BLaER1 (cell line): Measurements from ENCODE around the gene OR5C1.
"Not testable (repeated sequence)": the region's sequence is repeated elsewhere in the genome, so short reads cannot be mapped to it uniquely, and the experiment has no call there.

Source experiments
- H3K27ac ChIP-seq: shearing (Covaris generic); formaldehyde crosslinking; 2 replicates; pipeline ENCODE4 v1.8.1; 2022
- H3K27me3 ChIP-seq: shearing (Covaris generic); formaldehyde crosslinking; 2 replicates; pipeline ENCODE4 v1.8.1; 2022
- H3K36me3 ChIP-seq: shearing (Covaris generic); formaldehyde crosslinking; 2 replicates; pipeline ENCODE4 v1.8.1; 2022
- H3K4me1 ChIP-seq: shearing (Covaris generic); formaldehyde crosslinking; 2 replicates; pipeline ENCODE4 v1.8.1; 2022
- H3K4me2 ChIP-seq: shearing (Covaris generic); formaldehyde crosslinking; 2 replicates; pipeline ENCODE4 v1.8.1; 2022
- H3K4me3 ChIP-seq: shearing (Covaris generic); formaldehyde crosslinking; 2 replicates; pipeline ENCODE4 v1.8.1; 2022
- H3K9ac ChIP-seq: shearing (Covaris generic); formaldehyde crosslinking; 2 replicates; pipeline ENCODE4 v1.8.1; 2022
- H3K9me3 ChIP-seq: shearing (Covaris generic); formaldehyde crosslinking; 2 replicates; pipeline ENCODE4 v1.8.1; 2022
- H4K20me1 ChIP-seq: shearing (Covaris generic); formaldehyde crosslinking; 2 replicates; pipeline ENCODE4 v1.8.1; 2022
- Cebpa-rat ChIP-seq: shearing (Covaris generic); IDR thresholded peaks from 2 replicates; pipeline ENCODE4 v1.8.1; 2022

Gene OR5C1

DNA sequence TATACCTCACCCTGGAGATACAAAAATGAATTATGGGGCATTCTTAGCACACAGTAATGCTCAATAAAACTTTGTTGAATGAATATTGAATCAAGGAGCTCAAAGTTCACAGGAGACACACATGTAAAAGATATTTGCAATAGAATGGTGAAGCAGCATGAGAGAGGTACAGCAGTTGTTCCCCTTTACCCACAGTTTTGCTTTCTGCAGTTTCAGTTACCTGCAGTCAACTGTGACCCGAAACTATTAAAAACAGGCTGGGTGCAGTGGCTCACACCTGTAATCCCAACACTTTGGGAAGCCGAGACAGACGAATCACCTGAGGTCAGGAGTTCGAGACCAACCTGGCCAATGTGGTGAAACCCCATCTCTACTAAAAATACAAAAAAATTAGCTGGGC is 2.4 kb upstream of the OR5C1 start:
- no peak overlapping the region for H3K9ac ChIP-seq
- no peak overlapping the region for H3K4me2 ChIP-seq
- no peaks in the 10 kb centered on the region for H4K20me1 ChIP-seq
- H3K9me3 ChIP-seq = no peaks in the 10 kb centered on the region
- H3K4me1 ChIP-seq = no peaks in the 10 kb centered on the region
- no peaks in the 10 kb centered on the region for H3K27me3 ChIP-seq
- H3K4me3 ChIP-seq = no peak overlapping the region
- no peak for TF ChIP-seq Cebpa-rat
- no peak overlapping the region for H3K27ac ChIP-seq
- H3K36me3 ChIP-seq = no peaks in the 10 kb centered on the region

DNA sequence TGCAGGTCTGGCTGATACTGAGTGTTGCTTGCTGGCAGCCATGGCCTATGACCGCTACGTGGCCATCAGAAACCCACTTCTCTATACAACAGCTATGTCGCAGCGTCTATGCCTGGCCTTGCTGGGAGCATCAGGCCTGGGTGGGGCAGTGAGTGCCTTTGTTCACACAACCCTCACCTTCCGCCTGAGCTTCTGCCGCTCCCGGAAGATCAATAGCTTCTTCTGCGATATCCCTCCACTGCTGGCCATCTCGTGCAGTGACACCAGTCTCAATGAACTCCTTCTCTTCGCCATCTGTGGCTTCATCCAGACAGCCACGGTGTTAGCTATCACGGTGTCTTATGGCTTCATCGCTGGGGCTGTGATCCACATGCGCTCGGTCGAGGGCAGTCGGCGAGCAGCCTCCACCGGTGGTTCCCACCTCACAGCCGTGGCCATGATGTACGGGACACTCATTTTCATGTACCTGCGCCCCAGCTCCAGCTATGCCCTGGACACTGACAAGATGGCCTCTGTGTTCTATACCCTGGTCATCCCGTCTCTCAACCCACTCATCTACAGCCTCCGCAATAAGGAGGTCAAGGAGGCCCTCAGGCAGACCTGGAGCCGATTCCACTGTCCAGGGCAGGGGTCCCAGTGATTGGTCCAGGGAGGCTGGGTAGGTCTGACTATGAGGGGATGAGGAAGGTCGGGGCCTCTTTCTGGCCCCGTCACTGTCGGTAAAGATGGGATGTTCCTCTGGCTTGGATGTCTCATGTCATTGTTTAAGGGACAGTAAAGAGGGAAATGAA is 718 bp downstream of the OR5C1 start:
- H3K4me3 ChIP-seq = no peak overlapping the region
- H3K27ac ChIP-seq = no peak overlapping the region
- H3K36me3 ChIP-seq = no peaks in the 10 kb centered on the region
- H3K9ac ChIP-seq = no peak overlapping the region
- no peaks in the 10 kb centered on the region for H4K20me1 ChIP-seq
- H3K27me3 ChIP-seq = no peaks in the 10 kb centered on the region
- H3K4me2 ChIP-seq = no peak overlapping the region
- H3K4me1 ChIP-seq = no peaks in the 10 kb centered on the region
- H3K9me3 ChIP-seq = no peaks in the 10 kb centered on the region
- TF ChIP-seq Cebpa-rat = no peak

DNA sequence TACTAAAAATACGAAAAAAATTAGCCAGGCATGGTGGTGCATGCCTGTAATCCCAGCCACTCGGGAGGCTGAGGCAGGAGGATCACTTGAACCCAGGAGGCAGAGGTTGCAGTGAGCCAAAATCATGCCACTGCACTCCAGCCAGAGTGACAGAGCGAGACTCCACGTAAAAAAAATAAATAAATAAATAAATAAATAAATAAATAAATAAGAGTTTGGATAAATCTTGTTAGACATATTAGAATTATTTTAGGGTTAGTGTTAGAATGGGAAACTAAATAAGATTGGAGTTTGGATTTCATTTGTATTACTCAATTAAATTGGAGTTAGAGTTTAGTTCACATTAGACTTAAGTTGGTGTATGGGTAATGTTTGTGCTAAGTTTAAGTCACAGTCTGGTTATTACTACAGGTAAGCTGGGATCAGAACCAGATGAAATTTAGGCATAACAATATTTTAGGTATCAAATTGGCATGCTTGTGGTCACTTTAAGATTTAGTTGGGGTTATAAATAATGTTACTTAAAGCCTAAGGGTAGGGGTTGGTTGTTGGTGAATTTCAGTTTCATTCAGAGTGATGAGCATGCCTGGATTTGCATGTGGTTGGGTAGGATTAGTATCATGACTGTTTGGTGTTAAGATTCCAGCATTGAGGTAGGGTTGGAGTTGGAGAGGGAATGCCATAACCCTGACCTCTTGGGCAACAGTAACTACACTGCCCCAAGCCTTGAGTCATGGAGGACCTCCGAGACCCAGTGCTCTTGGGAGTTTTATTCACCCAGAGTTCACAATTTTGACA is 3.3 kb downstream of the OR5C1 start:
- Histone ChIP-seq H3K4me3 (no peak overlapping the region), H3K9me3 (no peaks in the 10 kb centered on the region), H3K4me2 (no peak overlapping the region), H3K27ac (no peak overlapping the region), H3K27me3 (no peaks in the 10 kb centered on the region), H4K20me1 (no peaks in the 10 kb centered on the region), H3K36me3 (no peaks in the 10 kb centered on the region), H3K4me1 (no peaks in the 10 kb centered on the region), H3K9ac (no peak overlapping the region)
- TF ChIP-seq Cebpa-rat = no peak

DNA sequence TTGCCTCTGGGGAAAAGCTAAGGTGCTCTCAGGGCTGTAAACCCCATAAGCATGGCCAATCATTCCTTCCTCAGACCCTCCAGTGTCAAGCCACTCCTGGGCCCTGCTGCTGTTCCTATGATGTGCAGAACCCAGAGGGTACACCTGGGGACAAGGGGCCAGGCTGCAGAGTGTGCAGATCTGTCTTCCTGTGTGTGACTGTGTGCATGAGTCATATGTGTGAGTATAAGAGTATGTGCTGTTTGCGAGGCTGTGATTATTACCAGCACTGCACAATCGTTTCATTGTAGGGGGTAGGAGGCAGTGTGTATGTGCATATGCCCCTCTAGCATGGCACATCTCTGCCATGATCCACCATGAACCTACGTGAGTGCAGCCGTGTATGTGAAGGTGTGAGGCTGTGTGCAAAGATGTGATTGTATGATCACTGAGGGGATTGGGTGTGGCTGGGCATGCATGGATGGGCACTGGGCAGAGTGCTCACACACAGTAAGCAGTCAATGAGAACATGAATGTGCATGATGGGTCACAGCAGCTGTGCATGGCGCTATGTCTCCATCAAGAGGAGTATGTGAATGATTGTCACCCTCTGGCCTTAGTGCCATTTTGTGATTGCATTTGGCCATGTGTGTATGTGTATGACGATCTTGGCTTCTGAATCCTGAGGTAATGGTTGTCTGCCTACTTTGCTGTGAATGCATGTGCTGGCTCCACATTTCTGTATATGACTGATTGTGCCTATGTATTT is 8.8 kb downstream of the OR5C1 start:
- H3K27ac ChIP-seq = no peak overlapping the region
- no peaks in the 10 kb centered on the region for H3K4me1 ChIP-seq
- H3K36me3 ChIP-seq = no peaks in the 10 kb centered on the region
- TF ChIP-seq Cebpa-rat = no peak
- H3K9me3 ChIP-seq = no peaks in the 10 kb centered on the region
- no peak overlapping the region for H3K4me3 ChIP-seq
- H3K27me3 ChIP-seq = no peaks in the 10 kb centered on the region
- H3K4me2 ChIP-seq = no peak overlapping the region
- H3K9ac ChIP-seq = no peak overlapping the region
- no peaks in the 10 kb centered on the region for H4K20me1 ChIP-seq

DNA sequence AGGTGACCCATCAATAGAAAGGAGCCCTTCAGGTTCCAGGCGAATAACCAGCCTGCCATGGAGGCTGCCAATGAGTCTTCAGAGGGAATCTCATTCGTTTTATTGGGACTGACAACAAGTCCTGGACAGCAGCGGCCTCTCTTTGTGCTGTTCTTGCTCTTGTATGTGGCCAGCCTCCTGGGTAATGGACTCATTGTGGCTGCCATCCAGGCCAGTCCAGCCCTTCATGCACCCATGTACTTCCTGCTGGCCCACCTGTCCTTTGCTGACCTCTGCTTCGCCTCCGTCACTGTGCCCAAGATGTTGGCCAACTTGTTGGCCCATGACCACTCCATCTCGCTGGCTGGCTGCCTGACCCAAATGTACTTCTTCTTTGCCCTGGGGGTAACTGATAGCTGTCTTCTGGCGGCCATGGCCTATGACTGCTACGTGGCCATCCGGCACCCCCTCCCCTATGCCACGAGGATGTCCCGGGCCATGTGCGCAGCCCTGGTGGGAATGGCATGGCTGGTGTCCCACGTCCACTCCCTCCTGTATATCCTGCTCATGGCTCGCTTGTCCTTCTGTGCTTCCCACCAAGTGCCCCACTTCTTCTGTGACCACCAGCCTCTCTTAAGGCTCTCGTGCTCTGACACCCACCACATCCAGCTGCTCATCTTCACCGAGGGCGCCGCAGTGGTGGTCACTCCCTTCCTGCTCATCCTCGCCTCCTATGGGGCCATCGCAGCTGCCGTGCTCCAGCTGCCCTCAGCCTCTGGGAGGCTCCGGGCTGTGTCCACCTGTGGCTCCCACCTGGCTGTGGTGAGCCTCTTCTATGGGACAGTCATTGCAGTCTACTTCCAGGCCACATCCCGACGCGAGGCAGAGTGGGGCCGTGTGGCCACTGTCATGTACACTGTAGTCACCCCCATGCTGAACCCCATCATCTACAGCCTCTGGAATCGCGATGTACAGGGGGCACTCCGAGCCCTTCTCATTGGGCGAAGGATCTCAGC is 11.6 kb downstream of the OR5C1 start, which contains the start of gene OR1K1:
Gene OR1K1 (plus strand): TSS at position 58 of the 995 bp plus-strand sequence. CDS start 0 bp downstream, at position 58.
- no peak within 1 kb of the TSS for H3K27ac ChIP-seq
- no peaks in the 10 kb centered on the region for H3K27me3 ChIP-seq
- no peaks in the 10 kb centered on the region for H4K20me1 ChIP-seq
- no peak within 1 kb of the TSS for H3K4me2 ChIP-seq
- H3K9me3 ChIP-seq = no peaks in the 10 kb centered on the region
- H3K4me1 ChIP-seq = no peaks in the 10 kb centered on the region
- H3K4me3 ChIP-seq = no peak within 1 kb of the TSS
- H3K9ac ChIP-seq = no peak within 1 kb of the TSS
- no peak for TF ChIP-seq Cebpa-rat
- no peaks in the 10 kb centered on the region for H3K36me3 ChIP-seq

DNA sequence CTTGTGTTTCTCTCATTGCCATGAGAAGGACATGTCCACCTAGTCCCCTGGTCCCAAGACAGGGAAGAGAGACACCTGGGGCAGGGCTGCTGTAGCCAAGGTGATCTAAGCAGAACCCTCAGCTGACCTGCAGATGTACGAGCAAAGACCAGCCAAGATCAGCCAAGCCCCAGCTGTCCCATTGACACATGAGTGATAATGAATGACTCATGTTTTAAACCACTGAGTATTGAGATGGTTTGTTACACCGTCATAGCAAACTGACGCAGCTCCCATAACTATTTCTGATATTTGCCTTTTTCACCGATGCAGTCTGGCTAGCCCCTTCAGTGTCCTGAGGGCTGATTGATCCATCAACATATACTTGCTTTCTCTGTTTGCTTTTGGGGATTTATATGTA is 17.9 kb downstream of the OR5C1 start:
- H4K20me1 ChIP-seq = no peaks in the 10 kb centered on the region
- no peaks in the 10 kb centered on the region for H3K36me3 ChIP-seq
- H3K9me3 ChIP-seq = no peaks in the 10 kb centered on the region; the same call in 1 of the 2 replicates
- H3K4me3 ChIP-seq = no peak overlapping the region
- H3K27ac ChIP-seq = no peak overlapping the region
- H3K27me3 ChIP-seq = no peaks in the 10 kb centered on the region
- no peak overlapping the region for H3K9ac ChIP-seq
- peaks cover 15% of the 10 kb centered on the region for H3K4me1 ChIP-seq
- no peak overlapping the region for H3K4me2 ChIP-seq
- no peak for TF ChIP-seq Cebpa-rat

DNA sequence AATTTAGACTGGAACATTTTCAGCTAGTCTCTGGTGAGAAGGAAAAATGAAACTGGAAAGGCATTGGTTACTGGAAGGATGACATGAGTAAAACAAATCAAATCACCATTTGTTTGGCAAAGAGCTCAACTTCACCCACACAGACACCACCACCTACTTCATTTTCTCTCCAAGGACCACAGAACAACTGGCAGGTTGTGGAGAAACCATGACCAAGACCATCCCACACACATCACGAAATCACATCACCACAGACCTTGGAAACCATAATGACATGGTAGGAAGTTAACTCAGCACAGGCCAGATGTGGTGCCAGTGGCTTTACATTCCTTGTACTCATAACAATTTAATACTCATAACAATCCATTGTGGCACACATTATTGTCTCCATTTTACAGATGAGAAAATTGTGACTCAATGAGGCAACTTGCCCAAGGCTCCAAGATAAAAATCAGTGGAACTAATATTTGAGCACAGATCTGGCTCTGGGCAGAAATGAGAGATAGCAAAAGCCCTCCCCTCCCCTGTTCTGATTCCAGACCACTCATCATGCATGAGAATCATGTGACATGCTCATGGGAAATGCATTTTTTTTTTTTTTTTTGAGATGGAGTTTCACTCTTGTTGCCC is 18.7 kb downstream of the OR5C1 start:
- Histone ChIP-seq H3K9me3 (no peaks in the 10 kb centered on the region; the same call in 1 of the 2 replicates), H3K4me1 (peaks cover 19% of the 10 kb centered on the region), H3K36me3 (no peaks in the 10 kb centered on the region), H3K9ac (no peak overlapping the region), H3K27me3 (no peaks in the 10 kb centered on the region), H4K20me1 (no peaks in the 10 kb centered on the region), H3K27ac (no peak overlapping the region), H3K4me3 (no peak overlapping the region), H3K4me2 (no peak overlapping the region)
- no peak for TF ChIP-seq Cebpa-rat

DNA sequence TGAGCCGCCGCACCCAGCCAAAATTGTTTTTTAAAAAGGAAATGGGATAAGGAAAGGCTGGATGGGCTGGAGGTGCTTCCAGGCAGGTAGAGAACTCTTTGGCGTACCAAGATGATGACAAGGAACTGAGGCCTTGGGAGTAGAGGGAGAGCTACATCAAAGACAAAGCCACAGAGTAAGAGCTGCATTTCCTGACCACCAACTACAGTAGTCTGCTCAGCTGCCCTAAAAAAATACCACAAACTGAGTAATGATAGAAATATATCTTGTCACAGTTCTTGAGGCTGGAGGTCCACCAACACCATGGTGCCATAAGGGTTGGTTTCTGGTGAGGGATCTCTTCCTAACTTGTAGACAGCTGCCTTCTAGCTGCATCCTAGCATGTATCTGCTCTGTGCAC is 19.4 kb downstream of the OR5C1 start:
- no peaks in the 10 kb centered on the region for H3K27me3 ChIP-seq
- H4K20me1 ChIP-seq = no peaks in the 10 kb centered on the region
- H3K27ac ChIP-seq = no peak overlapping the region
- H3K4me3 ChIP-seq = no peak overlapping the region
- no peaks in the 10 kb centered on the region; the same call in 1 of the 2 replicates for H3K9me3 ChIP-seq
- H3K36me3 ChIP-seq = no peaks in the 10 kb centered on the region
- H3K4me1 ChIP-seq = peaks cover 24% of the 10 kb centered on the region
- H3K4me2 ChIP-seq = peak overlapping the region; percentile 62
- H3K9ac ChIP-seq = no peak overlapping the region
- TF ChIP-seq Cebpa-rat = no peak

DNA sequence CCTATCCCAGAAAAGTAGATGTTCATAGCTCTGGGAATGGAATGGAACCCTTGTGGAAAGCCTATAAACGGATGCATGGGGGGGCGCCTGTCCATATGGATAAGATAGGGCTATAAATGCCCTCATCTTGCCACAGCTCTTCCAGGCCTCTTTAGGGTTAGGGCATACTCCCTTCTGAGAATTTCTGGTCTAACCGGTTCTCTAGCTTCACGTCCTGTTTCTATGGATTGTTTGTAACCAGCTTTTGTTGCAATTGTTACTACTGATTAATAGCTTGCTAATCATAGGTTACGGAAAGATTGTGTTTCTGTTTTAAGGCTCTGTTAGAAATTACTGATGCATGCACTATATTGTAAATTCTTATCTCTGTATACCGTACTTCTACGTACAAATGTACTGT is 20.5 kb downstream of the OR5C1 start:
- not testable (repeated sequence) for H4K20me1 ChIP-seq, H3K4me3 ChIP-seq, H3K27me3 ChIP-seq, H3K4me2 ChIP-seq, H3K9me3 ChIP-seq, H3K36me3 ChIP-seq, H3K27ac ChIP-seq, H3K9ac ChIP-seq
- H3K4me1 ChIP-seq = peaks cover 29% of the 10 kb centered on the region
